Measurements from ENCODE around the gene EPHB6.

Gene EPHB6

DNA sequence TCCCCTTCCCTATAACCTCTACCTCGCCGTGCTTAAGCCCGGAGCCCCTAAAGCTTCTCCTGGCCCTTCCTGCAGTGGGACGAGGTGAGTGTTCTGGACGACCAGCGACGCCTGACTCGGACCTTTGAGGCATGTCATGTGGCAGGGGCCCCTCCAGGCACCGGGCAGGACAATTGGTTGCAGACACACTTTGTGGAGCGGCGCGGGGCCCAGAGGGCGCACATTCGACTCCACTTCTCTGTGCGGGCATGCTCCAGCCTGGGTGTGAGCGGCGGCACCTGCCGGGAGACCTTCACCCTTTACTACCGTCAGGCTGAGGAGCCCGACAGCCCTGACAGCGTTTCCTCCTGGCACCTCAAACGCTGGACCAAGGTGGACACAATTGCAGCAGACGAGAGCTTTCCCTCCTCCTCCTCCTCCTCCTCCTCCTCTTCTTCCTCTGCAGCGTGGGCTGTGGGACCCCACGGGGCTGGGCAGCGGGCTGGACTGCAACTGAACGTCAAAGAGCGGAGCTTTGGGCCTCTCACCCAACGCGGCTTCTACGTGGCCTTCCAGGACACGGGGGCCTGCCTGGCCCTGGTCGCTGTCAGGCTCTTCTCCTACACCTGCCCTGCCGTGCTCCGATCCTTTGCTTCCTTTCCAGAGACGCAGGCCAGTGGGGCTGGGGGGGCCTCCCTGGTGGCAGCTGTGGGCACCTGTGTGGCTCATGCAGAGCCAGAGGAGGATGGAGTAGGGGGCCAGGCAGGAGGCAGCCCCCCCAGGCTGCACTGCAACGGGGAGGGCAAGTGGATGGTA is 9.2 kb downstream of the EPHB6 start:
- DNase-seq (ENCODE audit: low read depth in 4 of 4, low spot score in 1 of 4): no peak

GRCh38 chr7:142864980-142865747 is 10.3 kb downstream of the EPHB6 start:
- DNase-seq (ENCODE audit: low read depth in 4 of 4, low spot score in 1 of 4): no peak

- DNase-seq (ENCODE audit: low read depth in 4 of 4, low spot score in 1 of 4): no peak
Observed at GRCh38 chr7:142865766-142866165, 10.9 kb downstream of the EPHB6 start.

DNA sequence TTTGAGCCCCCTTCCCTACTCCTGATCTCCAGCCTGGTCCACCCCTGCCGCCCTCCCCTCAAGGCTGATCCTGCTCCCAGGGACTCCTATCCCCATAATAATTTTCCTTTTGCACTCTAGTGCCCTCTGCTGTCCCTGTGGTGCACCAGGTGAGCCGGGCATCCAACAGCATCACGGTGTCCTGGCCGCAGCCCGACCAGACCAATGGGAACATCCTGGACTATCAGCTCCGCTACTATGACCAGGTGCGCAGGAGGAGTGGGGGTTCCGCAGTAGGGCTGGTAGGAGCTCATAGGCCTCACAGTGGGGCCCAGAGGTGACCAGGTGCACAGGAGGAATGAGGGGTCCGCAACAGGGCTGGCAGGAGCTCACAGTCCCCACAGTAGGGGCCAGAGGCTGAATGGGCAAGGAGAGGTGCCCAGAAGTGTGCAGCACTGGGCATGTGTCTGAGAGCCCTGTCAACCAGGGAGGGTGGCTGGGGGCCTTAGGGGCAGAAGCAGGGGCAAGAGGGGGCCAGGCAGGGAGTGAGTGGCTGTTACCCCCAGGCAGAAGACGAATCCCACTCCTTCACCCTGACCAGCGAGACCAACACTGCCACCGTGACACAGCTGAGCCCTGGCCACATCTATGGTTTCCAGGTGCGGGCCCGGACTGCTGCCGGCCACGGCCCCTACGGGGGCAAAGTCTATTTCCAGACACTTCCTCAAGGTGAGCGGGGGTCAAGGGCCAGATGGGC is 11.7 kb downstream of the EPHB6 start:
- DNase-seq (ENCODE audit: low read depth in 4 of 4, low spot score in 1 of 4): no peak

- DNase-seq (ENCODE audit: low read depth in 4 of 4, low spot score in 1 of 4): no peak
Observed at GRCh38 chr7:142867097-142867378, 12.2 kb downstream of the EPHB6 start.

- no peak for DNase-seq (ENCODE audit: low read depth in 4 of 4, low spot score in 1 of 4)
Observed at GRCh38 chr7:142867398-142868187, 12.7 kb downstream of the EPHB6 start.

DNA sequence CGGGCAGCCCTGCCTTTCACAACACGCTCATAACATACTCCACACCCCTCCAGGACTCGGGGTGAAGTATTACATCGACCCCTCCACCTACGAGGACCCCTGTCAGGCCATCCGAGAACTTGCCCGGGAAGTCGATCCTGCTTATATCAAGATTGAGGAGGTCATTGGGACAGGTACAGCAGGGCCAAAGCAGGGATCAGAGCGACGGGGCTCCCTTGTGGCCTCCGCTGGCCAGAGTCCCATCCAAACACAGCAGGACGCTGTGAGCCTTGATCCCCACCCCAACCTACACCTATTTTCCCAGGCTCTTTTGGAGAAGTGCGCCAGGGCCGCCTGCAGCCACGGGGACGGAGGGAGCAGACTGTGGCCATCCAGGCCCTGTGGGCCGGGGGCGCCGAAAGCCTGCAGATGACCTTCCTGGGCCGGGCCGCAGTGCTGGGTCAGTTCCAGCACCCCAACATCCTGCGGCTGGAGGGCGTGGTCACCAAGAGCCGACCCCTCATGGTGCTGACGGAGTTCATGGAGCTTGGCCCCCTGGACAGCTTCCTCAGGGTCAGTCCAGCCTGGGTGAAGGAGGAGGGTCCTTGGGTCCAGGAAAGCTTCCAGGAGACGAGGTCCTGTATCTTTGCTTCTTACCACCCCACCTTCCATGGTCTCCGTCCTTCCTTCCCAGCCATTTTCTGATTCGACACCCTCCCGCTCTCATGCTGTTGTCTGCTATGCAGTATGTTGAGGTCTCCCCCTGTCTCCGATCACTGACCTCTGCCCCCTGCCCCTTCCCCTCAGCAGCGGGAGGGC is 13.5 kb downstream of the EPHB6 start:
- DNase-seq (ENCODE audit: low read depth in 4 of 4, low spot score in 1 of 4): no peak

DNA sequence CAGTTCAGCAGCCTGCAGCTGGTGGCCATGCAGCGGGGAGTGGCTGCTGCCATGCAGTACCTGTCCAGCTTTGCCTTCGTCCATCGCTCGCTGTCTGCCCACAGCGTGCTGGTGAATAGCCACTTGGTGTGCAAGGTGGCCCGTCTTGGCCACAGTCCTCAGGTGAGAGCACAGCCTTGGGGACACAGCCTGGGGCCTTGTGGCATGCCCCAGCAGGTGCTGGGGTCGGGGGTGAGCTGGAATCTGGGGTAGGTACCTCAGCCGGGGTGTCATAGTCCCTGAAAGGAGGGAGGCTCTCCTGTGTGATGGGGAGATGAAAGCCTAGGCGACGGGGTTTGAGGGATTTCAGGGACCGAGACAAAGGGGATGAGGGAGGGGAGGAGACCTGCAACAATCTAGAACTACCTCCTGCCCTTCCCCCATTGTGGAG is 14.1 kb downstream of the EPHB6 start:
- no peak for DNase-seq (ENCODE audit: low read depth in 4 of 4, low spot score in 1 of 4)

GRCh38 chr7:142869434-142869833 is 14.6 kb downstream of the EPHB6 start:
- DNase-seq (ENCODE audit: low read depth in 4 of 4, low spot score in 1 of 4): no peak

DNA sequence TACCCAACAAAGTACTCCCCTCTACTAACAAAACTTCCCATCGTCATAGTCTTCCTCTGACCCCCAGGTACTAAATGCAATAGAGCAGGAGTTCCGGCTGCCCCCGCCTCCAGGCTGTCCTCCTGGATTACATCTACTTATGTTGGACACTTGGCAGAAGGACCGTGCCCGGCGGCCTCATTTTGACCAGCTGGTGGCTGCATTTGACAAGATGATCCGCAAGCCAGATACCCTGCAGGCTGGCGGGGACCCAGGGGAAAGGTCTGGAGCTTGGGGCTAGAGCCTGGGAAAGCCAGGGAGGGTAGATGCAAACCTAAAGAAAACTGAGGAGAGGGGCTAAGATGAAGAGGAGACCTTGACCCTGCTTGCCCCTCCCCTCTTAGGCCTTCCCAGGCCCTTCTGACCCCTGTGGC is 15.3 kb downstream of the EPHB6 start:
- no peak for DNase-seq (ENCODE audit: low read depth in 4 of 4, low spot score in 1 of 4)

- DNase-seq (ENCODE audit: low read depth in 4 of 4, low spot score in 1 of 4): no peak
Observed at GRCh38 chr7:142870566-142871259, 15.8 kb downstream of the EPHB6 start.

- no peak for DNase-seq (ENCODE audit: low read depth in 4 of 4, low spot score in 1 of 4)
Observed at GRCh38 chr7:142871260-142872105, 16.6 kb downstream of the EPHB6 start.

DNA sequence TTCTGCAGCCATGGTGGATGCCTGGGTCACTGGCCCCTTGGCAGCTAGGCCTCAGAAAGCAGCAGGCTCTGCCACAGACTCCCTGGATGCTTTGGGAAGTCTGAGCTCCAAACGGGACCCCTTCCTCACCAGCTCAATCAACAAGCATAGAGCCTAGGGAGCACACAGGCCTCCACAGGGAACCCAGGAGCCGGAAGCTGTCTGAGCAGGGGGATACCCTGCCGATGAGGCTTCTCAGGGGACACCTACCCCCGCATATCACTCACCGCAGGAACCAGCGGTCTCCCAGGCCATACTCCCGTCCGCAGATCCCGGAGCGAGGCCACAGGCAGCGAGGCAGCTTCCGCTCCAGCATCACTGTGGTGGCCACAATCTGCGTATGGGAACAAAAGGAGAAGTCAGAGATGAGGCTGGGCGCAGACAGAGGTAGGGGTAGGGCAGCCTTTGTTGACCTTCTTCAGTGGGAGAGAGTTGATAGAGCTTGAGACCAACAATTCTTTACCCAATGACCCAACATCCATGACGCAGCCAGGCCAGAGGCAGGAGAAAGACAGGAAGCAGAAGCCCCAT is 17.3 kb downstream of the EPHB6 start:
- DNase-seq (ENCODE audit: low read depth in 4 of 4, low spot score in 1 of 4): no peak

GRCh38 chr7:142873281-142873784 is 18.5 kb downstream of the EPHB6 start:
- no peak for DNase-seq (ENCODE audit: low read depth in 4 of 4, low spot score in 1 of 4)

GRCh38 chr7:142873871-142874270 is 19.0 kb downstream of the EPHB6 start:
- no peak for DNase-seq (ENCODE audit: low read depth in 4 of 4, low spot score in 1 of 4)

- DNase-seq (ENCODE audit: low read depth in 4 of 4, low spot score in 1 of 4): no peak
Observed at GRCh38 chr7:142874409-142874808, 19.5 kb downstream of the EPHB6 start.

- DNase-seq (ENCODE audit: low read depth in 4 of 4, low spot score in 1 of 4): no peak
Observed at GRCh38 chr7:142874837-142875236, 20.0 kb downstream of the EPHB6 start.

- no peak for DNase-seq (ENCODE audit: low read depth in 4 of 4, low spot score in 1 of 4)
Observed at GRCh38 chr7:142875456-142875855, 20.6 kb downstream of the EPHB6 start.

All from stimulated activated CD4-positive, alpha-beta T cell treated with anti-CD3 and anti-CD28 coated beads, Interleukin-1b, Interleukin-23, amount 100 ng/mL, for 24 hours (primary cell).